ENCODE measurements around the gene HNRNPD. TPM values are rescaled to one million over a fixed set of nuclear protein-coding genes. Genes with fewer than 3 reads are reported as not detected.
A peak's percentile ranks its signal among the peaks of the same experiment; 100 is the strongest.

HNRNPD gene
- total RNA-seq (2013; cell fraction: nucleolus; rRNA removed): 220 and 228 TPM in 2 replicates
- total RNA-seq (2014; rRNA removed) (76.6 and 85.1 TPM in 2 replicates), total RNA-seq (2014; rRNA removed; fragmentation: Illumina TruSeq; extraction: Trizol) (94.6 and 107 TPM in 2 replicates), total RNA-seq (2021) (310 and 343 TPM in 2 replicates), polyA plus RNA-seq (2011; rRNA removed) (147 and 165 TPM in 2 replicates), polyA plus RNA-seq (2014; fragmentation: Illumina TruSeq; extraction: Trizol) (882 and 1,219 TPM in 2 replicates), polyA plus RNA-seq (2014; fragmentation: Nextera tagmentation; extraction: Ambion mirVana) (100 to 1,000 TPM; 183 to 313 TPM), polyA plus RNA-seq (2014; rRNA removed) (218 and 247 TPM in 2 replicates), polyA plus RNA-seq (2016; fragmentation: Nextera tagmentation; extraction: Ambion mirVana) (100 to 1,000 TPM; 390 to 455 TPM), polyA minus RNA-seq (2011; rRNA and poly(A)+ RNA removed) (35.1 and 39.9 TPM in 2 replicates), Bru-seq, nascent RNA (percentile 99 among the genes with signal in this experiment), BruChase-seq, experiment 1, labeled RNA remaining after a 6-hour chase (percentile 99 among the genes with signal in this experiment), BruChase-seq, experiment 2, labeled RNA remaining after a 2-hour chase (percentile 99 among the genes with signal in this experiment)
- polyA plus RNA-seq (2011; ENCODE audit: low read depth): 157 TPM
- polyA plus RNA-seq (2011; cell fraction: cytosol; rRNA removed): 57.8 and 65.7 TPM in 2 replicates
- polyA plus RNA-seq (2011; cell fraction: nucleus; rRNA removed): 206 and 249 TPM in 2 replicates
- 297 and 336 TPM in 2 replicates for polyA plus RNA-seq (2012)
- polyA minus RNA-seq (2011; cell fraction: cytosol; rRNA and poly(A)+ RNA removed): 41.8 and 46.3 TPM in 2 replicates
- 48.7 and 119 TPM in 2 replicates for polyA minus RNA-seq (2011; cell fraction: nucleus; rRNA and poly(A)+ RNA removed)
- long read RNA-seq, experiment 1, transcript HNRNPD-201 (9 exons, 3,033 nt): major isoform, 5 of 24 reads
- long read RNA-seq, experiment 1, partial matches to known transcripts: 10 of 24 reads
- long read RNA-seq, experiment 1, other reads (novel, unspliced or antisense): 5 of 24 reads
- long read RNA-seq, experiment 2, partial matches to known transcripts: 59 of 105 reads
- long read RNA-seq, experiment 2, other reads (novel, unspliced or antisense): 36 of 105 reads

GRCh38 chr4:82373816-82374625 is at the start of gene HNRNPD:
Gene HNRNPD (minus strand): TSS chr4:82373991. CDS start chr4:82373678, 313 bp downstream.
- BruUV-seq (replicated peaks): no TSS peak
- in situ Hi-C loops (cut with MboI) (loop anchor here (10.0 kb wide), 1 partner anchor 51 kb away; no protein-coding TSS in a partner anchor), intact Hi-C loops (cut with micrococcal nuclease; ENCODE audit: unreplicated experiment) (loop anchor here (1.0 to 10.0 kb wide), 2 partner anchors 55 to 661 kb away; partner anchors contain the start of gene COPS4)
- Histone ChIP-seq H4K20me1 (ENCODE audit: control insufficient read depth, insufficient read depth) (peaks cover 14% of the 10 kb centered on the region), H3K4me3 (peak within 1 kb of the TSS; percentile 90), H3K4me1 (ENCODE audit: control insufficient read depth, insufficient read depth, low read length) (peaks cover 6% of the 10 kb centered on the region), H3K27ac (ENCODE audit: control insufficient read depth, insufficient read depth) (peak within 1 kb of the TSS; percentile 98), H3K27me3 (replicated peaks in 1 of 2; ENCODE audit: control insufficient read depth in 2 of 2, insufficient read depth in 2 of 2, low read length in 1 of 2) (no peaks in the 10 kb centered on the region), H3K4me2 (ENCODE audit: control insufficient read depth, insufficient read depth) (peak within 1 kb of the TSS; percentile 86; the same call in 1 of the 2 replicates), H3K9ac (ENCODE audit: control insufficient read depth, insufficient read depth, low read length) (peak within 1 kb of the TSS; percentile 94), H3K79me2 (ENCODE audit: control insufficient read depth, insufficient read depth, low read length) (peaks cover 76% of the 10 kb centered on the region), H2AFZ (ENCODE audit: control insufficient read depth, low read depth, low read length) (peak within 1 kb of the TSS; percentile 92), H3K9me3 (replicated peaks; ENCODE audit: control insufficient read depth, insufficient read depth, low read length) (no peaks in the 10 kb centered on the region), H3K36me3 (ENCODE audit: control insufficient read depth in 2 of 2, insufficient read depth in 2 of 2, low read length in 1 of 2) (peaks cover 0 to 7% of the 10 kb centered on the region in 2 experiments; a peak in 1 of 4 replicates)
- peak; percentile 92 for ATAC-seq
- ChIA-PET RAD21 (ENCODE audit: unreplicated experiment) (interaction anchor here (0.5 to 2.1 kb wide), 4 partner anchors 9 to 55 kb away, joined by 3 to 7 read pairs (median 4); no protein-coding TSS in a partner anchor), SMC1A (ENCODE audit: uncharacterized antibody, unreplicated experiment) (interaction anchor here (0.8 to 1.9 kb wide), 2 partner anchors 9 to 638 kb away, joined by 4 to 6 read pairs; no protein-coding TSS in a partner anchor), POLR2A (interaction anchor here (0.6 to 1.4 kb wide), 4 partner anchors 50 to 674 kb away, joined by 3 to 8 read pairs (median 4); no protein-coding TSS in a partner anchor), CTCF (interaction anchor here (0.6 to 1.2 kb wide), 5 partner anchors 14 to 127 kb away, joined by 3 to 12 read pairs (median 3); partner anchors contain the start of gene HNRNPDL)
- WGBS (ENCODE audit: insufficient coverage, insufficient replicate concordance, low lambda C conversion rate, missing lambda C conversion rate): under 1% methylated on average over 83 of the region's 83 CpGs
- DNase-seq (ENCODE audit: low read depth, low spot score): peak; percentile 97
- FAIRE-seq: peak; percentile 88
- TF ChIP-seq STAT1 (conservative IDR thresholded peaks at IDR 0.05) (no peak), TCF3 (IDR thresholded peaks at IDR 0.05; ENCODE audit: borderline replicate concordance, insufficient read depth, low read depth, low read length) (peak; percentile 60; the same call in 1 of the 2 replicates), ZNF217 (IDR thresholded peaks at IDR 0.05) (peak; percentile 42; the same call in 1 of the 2 replicates), SMAD1 (IDR thresholded peaks at IDR 0.05; ENCODE audit: low read depth, partially characterized antibody) (peak; percentile 22), MAX (IDR thresholded peaks at IDR 0.05; ENCODE audit: low read depth, low read length) (peak; percentile 85), SUZ12 (IDR thresholded peaks at IDR 0.05; ENCODE audit: unreplicated experiment) (no peak), CHD4 (IDR thresholded peaks at IDR 0.05) (no peak), TCF12 (IDR thresholded peaks at IDR 0.05; ENCODE audit: low read depth, low read length) (peak; percentile 74), MLLT1 (IDR thresholded peaks at IDR 0.05) (peak; percentile 96), BRCA1 (IDR thresholded peaks at IDR 0.05; ENCODE audit: low read depth, low read length) (peak; percentile 24; the same call in 1 of the 2 replicates), RUNX3 (IDR thresholded peaks at IDR 0.05; ENCODE audit: low read length) (peak; percentile 55), YBX1 (IDR thresholded peaks at IDR 0.05) (no peak), CBX3 (IDR thresholded peaks at IDR 0.05; ENCODE audit: borderline replicate concordance, low read depth) (no peak), HCFC1 (IDR thresholded peaks at IDR 0.05; ENCODE audit: low read length) (peak; percentile 61), ZNF622 (IDR thresholded peaks at IDR 0.05) (no peak), HDAC2 (IDR thresholded peaks at IDR 0.05) (no peak), ASH2L (IDR thresholded peaks at IDR 0.05; ENCODE audit: borderline replicate concordance, low read depth) (no peak; the same call in 1 of the 2 replicates)
